Upper lobe of right lung (tissue), 1 donor: ENCODE results near the gene FAM110A. TPM values are rescaled to one million over a fixed set of nuclear protein-coding genes. Genes with fewer than 3 reads are reported as not detected.

Source experiments
- ATAC-seq: fragments of 200-7000 bp; cut with Tn5 transposase; one replicate; pipeline ENCODE4 v1.9.1; 2020; ENCODE audit warnings: mild to moderate bottlenecking, moderate library complexity
- DNase-seq: peaks from one replicate; pipeline ENCODE4 v3.0.0-alpha.2; 2020
- H3K27ac ChIP-seq: fragments of 200-600 bp; one replicate; pipeline ENCODE4 v1.8.0; 2022
- H3K27me3 ChIP-seq: fragments of 200-600 bp; one replicate; pipeline ENCODE4 v1.8.0; 2022; ENCODE audit warnings: mild to moderate bottlenecking
- H3K36me3 ChIP-seq: fragments of 200-600 bp; one replicate; pipeline ENCODE4 v1.8.0; 2022
- H3K4me1 ChIP-seq: fragments of 200-600 bp; one replicate; pipeline ENCODE4 v1.8.0; 2022
- H3K4me3 ChIP-seq: fragments of 200-600 bp; one replicate; pipeline ENCODE4 v1.8.0; 2022; ENCODE audit warnings: mild to moderate bottlenecking
- H3K9me3 ChIP-seq: fragments of 200-600 bp; one replicate; pipeline ENCODE4 v1.8.0; 2022
- CTCF ChIP-seq: fragments of 200-600 bp; IDR thresholded peaks from one replicate; pipeline ENCODE4 v1.8.0; 2022; ENCODE audit warnings: antibody characterized with exemption
- intact Hi-C: fragments of 100-400 bp; cut with DNase I; formaldehyde crosslinking; loops from one replicate; pipeline ENCODE4 v1.11.0; 2022
- total RNA-seq: library from RNA; stranded (reverse); fragmentation: NEBNext Ultra II Directional; extraction: Animal tissue kit (Norgen Biotek cat#: 25700); gene quantifications from one replicate; pipeline ENCODE4 v1.2.1, GENCODE V29; 2021
- donor health status: DM: no; HTN: yes; CAD: no; lungs with severe emphysema.

FAM110A gene
- total RNA-seq, 1 donor from 2014 or later: 16.8 TPM

- ATAC-seq (no peak), DNase-seq (no peak)
- no peak overlapping the region for H3K27ac ChIP-seq
- intact Hi-C loops: no loop called here
- no peaks in the 10 kb centered on the region for H3K27me3 ChIP-seq
- TF ChIP-seq CTCF: no peak
- no peaks in the 10 kb centered on the region for H3K36me3 ChIP-seq
- H3K9me3 ChIP-seq: no peaks in the 10 kb centered on the region
- H3K4me1 ChIP-seq: no peaks in the 10 kb centered on the region
- no peak overlapping the region for H3K4me3 ChIP-seq
These were observed 36.1 kb downstream of the FAM110A start for GRCh38 chr20:869606-870005.

- TF ChIP-seq CTCF: no peak
- intact Hi-C loops: no loop called here
- H3K4me3 ChIP-seq: no peak overlapping the region
- H3K9me3 ChIP-seq: no peaks in the 10 kb centered on the region
- no peaks in the 10 kb centered on the region for H3K27me3 ChIP-seq
- H3K4me1 ChIP-seq: no peaks in the 10 kb centered on the region
- H3K27ac ChIP-seq: no peak overlapping the region
- ATAC-seq (no peak), DNase-seq (no peak)
- H3K36me3 ChIP-seq: no peaks in the 10 kb centered on the region
These were observed 37.2 kb downstream of the FAM110A start for GRCh38 chr20:870758-871157.

- Histone ChIP-seq H3K27me3 (no peaks in the 10 kb centered on the region), H3K4me3 (no peak overlapping the region), H3K4me1 (no peaks in the 10 kb centered on the region), H3K9me3 (no peaks in the 10 kb centered on the region), H3K27ac (no peak overlapping the region), H3K36me3 (no peaks in the 10 kb centered on the region)
- intact Hi-C loops: no loop called here
- ATAC-seq: no peak
- TF ChIP-seq CTCF: no peak
- no peak for DNase-seq
These were observed 37.9 kb downstream of the FAM110A start for GRCh38 chr20:871436-871835.

GRCh38 chr20:871948-872347, 38.4 kb downstream of the FAM110A start:
- no peak for DNase-seq
- intact Hi-C loops: no loop called here

GRCh38 chr20:872855-873520, 39.5 kb downstream of the FAM110A start:
- H3K36me3 ChIP-seq: no peaks in the 10 kb centered on the region
- H3K4me3 ChIP-seq: no peak overlapping the region
- no peak for DNase-seq
- ATAC-seq: no peak
- no peaks in the 10 kb centered on the region for H3K27me3 ChIP-seq
- H3K4me1 ChIP-seq: no peaks in the 10 kb centered on the region
- intact Hi-C loops: no loop called here
- H3K27ac ChIP-seq: no peak overlapping the region
- no peak for TF ChIP-seq CTCF
- no peaks in the 10 kb centered on the region for H3K9me3 ChIP-seq

More at GRCh38 chr20:871948-872347, 38.4 kb downstream of the FAM110A start:
- Histone ChIP-seq H3K36me3 (no peaks in the 10 kb centered on the region), H3K9me3 (no peaks in the 10 kb centered on the region), H3K27me3 (no peaks in the 10 kb centered on the region), H3K27ac (no peak overlapping the region), H3K4me3 (no peak overlapping the region), H3K4me1 (no peaks in the 10 kb centered on the region)
- no peak for TF ChIP-seq CTCF
- no peak for ATAC-seq
